HepG2 (cell line): Measurements from ENCODE around the gene FXR2. TPM values are rescaled to one million over a fixed set of nuclear protein-coding genes. Genes with fewer than 3 reads are reported as not detected.

Source experiments
- BCL6 ChIP-seq: IDR thresholded peaks from 2 replicates; pipeline ENCODE4 v1.6.1; 2016; ENCODE audit warnings: missing genetic modification reagents, missing compliant biosample characterization
- BCLAF1 ChIP-seq: fragments of 450-650 bp; IDR thresholded peaks from 2 replicates; pipeline ENCODE4 v1.6.1; 2017; ENCODE audit warnings: mild to moderate bottlenecking
- BHLHE40 ChIP-seq: IDR thresholded peaks from 2 replicates; pipeline ENCODE4 v1.6.1; 2011; ENCODE audit warnings: low read length, improper control_type of control experiment
- FOXA1 ChIP-seq, 2 experiments: fragments of 450-650 bp in 1 of 2; sonication (generic) in 1 of 2; formaldehyde crosslinking in 1 of 2; IDR thresholded peaks; 2 replicates each; pipeline versions ENCODE4 v1.4.0 to v1.6.1; 2016 to 2020; ENCODE audit warnings: missing genetic modification reagents in 1 of 2
- HOXA3 ChIP-seq: sonication (generic); formaldehyde crosslinking; IDR thresholded peaks from 2 replicates; pipeline ENCODE4 v1.5.0; 2020; ENCODE audit warnings: missing genetic modification reagents
- JDP2 ChIP-seq: sonication (generic); formaldehyde crosslinking; IDR thresholded peaks from 2 replicates; pipeline ENCODE4 v1.8.1; 2022; ENCODE audit warnings: missing genetic modification reagents, borderline replicate concordance
- KDM2A ChIP-seq: sonication (generic); formaldehyde crosslinking; IDR thresholded peaks from 2 replicates; pipeline ENCODE4 v1.4.0; 2020; ENCODE audit warnings: low read depth, missing genetic modification reagents, borderline replicate concordance
- MEF2D ChIP-seq: sonication (generic); formaldehyde crosslinking; IDR thresholded peaks from 2 replicates; pipeline ENCODE4 v1.5.1; 2020; ENCODE audit warnings: mild to moderate bottlenecking, missing genetic modification reagents
- SALL2 ChIP-seq: sonication (generic); formaldehyde crosslinking; IDR thresholded peaks from 2 replicates; pipeline ENCODE4 v1.8.1; 2023; ENCODE audit warnings: mild to moderate bottlenecking, missing genetic modification reagents, inconsistent platforms
- SOX13 ChIP-seq, 3 experiments: fragments of 450-650 bp in 1 of 3; sonication (generic) in 1 of 3; formaldehyde crosslinking in 1 of 3; IDR thresholded peaks in 2 of 3; conservative IDR thresholded peaks in 1 of 3; 2 replicates each; pipeline versions ENCODE4 v1.5.0 to v1.6.1; 2016 to 2020; ENCODE audit warnings: antibody characterized with exemption in 1 of 3, mild to moderate bottlenecking in 1 of 3, missing compliant biosample characterization in 1 of 3, missing genetic modification reagents in 1 of 3, moderate library complexity in 1 of 3
- TBX2 ChIP-seq: sonication (generic); formaldehyde crosslinking; IDR thresholded peaks from 2 replicates; pipeline ENCODE4 v1.5.0; 2020; ENCODE audit warnings: missing genetic modification reagents, mild to moderate bottlenecking, borderline replicate concordance
- THAP7 ChIP-seq: sonication (generic); formaldehyde crosslinking; IDR thresholded peaks from 2 replicates; pipeline ENCODE4 v1.8.1; 2023; ENCODE audit warnings: mild to moderate bottlenecking, missing genetic modification reagents
- TMF1 ChIP-seq: sonication (generic); formaldehyde crosslinking; IDR thresholded peaks from 2 replicates; pipeline ENCODE4 v1.8.1; 2022; ENCODE audit warnings: low read depth, missing genetic modification reagents
- YY1 ChIP-seq: IDR thresholded peaks from 2 replicates; pipeline ENCODE4 v1.6.1; 2011; ENCODE audit warnings: low read length, low read depth, moderate library complexity, mild to moderate bottlenecking; ENCODE audit not compliant: insufficient read depth, insufficient replicate concordance
- ZBTB25 ChIP-seq: IDR thresholded peaks from 2 replicates; pipeline ENCODE4 v1.6.1; 2018; ENCODE audit warnings: missing genetic modification reagents
- ZBTB7B ChIP-seq: sonication (generic); formaldehyde crosslinking; IDR thresholded peaks from 2 replicates; pipeline ENCODE4 v1.4.0; 2020; ENCODE audit warnings: missing genetic modification reagents
- ZFP37 ChIP-seq: sonication (generic); formaldehyde crosslinking; IDR thresholded peaks from 2 replicates; pipeline ENCODE4 v1.4.0; 2020; ENCODE audit warnings: missing genetic modification reagents, borderline replicate concordance
- ZIK1 ChIP-seq: sonication (generic); formaldehyde crosslinking; IDR thresholded peaks from 2 replicates; pipeline ENCODE4 v1.5.0; 2020; ENCODE audit warnings: mild to moderate bottlenecking, low read depth, missing genetic modification reagents, borderline replicate concordance
- ZNF124 ChIP-seq: sonication (generic); formaldehyde crosslinking; IDR thresholded peaks from 2 replicates; pipeline ENCODE4 v1.4.0; 2020; ENCODE audit warnings: missing genetic modification reagents
- ZNF24 ChIP-seq: fragments of 450-650 bp; IDR thresholded peaks from 2 replicates; pipeline ENCODE4 v1.6.1; 2017; ENCODE audit warnings: antibody characterized with exemption, mild to moderate bottlenecking
- ZNF260 ChIP-seq: sonication (generic); formaldehyde crosslinking; IDR thresholded peaks from 2 replicates; pipeline ENCODE4 v1.4.0; 2020; ENCODE audit warnings: missing genetic modification reagents, low read depth, mild to moderate bottlenecking, borderline replicate concordance
- ZNF264 ChIP-seq: sonication (generic); formaldehyde crosslinking; IDR thresholded peaks from 2 replicates; pipeline ENCODE4 v1.4.0; 2020; ENCODE audit warnings: missing genetic modification reagents
- ZNF335 ChIP-seq: sonication (generic); formaldehyde crosslinking; IDR thresholded peaks from 2 replicates; pipeline ENCODE4 v1.4.0; 2020; ENCODE audit warnings: missing genetic modification reagents
- ZNF740 ChIP-seq: sonication (generic); formaldehyde crosslinking; IDR thresholded peaks from 2 replicates; pipeline ENCODE4 v1.4.0; 2020; ENCODE audit warnings: missing genetic modification reagents
- polyA plus RNA-seq, 8 experiments: library from polyadenylated mRNA; depleted of rRNA in 3 of 8; stranded (reverse) in 7 of 8; unstranded in 1 of 8; fragments of >200 nt; fragmentation: Illumina TruSeq in 4 of 8; extraction: Trizol in 4 of 8; gene quantifications; 2 replicates each; pipeline versions ENCODE4 v1.2.1 to v1.2.3, GENCODE V29; 2011 to 2016; ENCODE audit warnings: low read depth in 4 of 8, missing spikeins in 1 of 8, mixed read lengths in 1 of 8; ENCODE audit not compliant: insufficient read depth in 1 of 8
- total RNA-seq, 5 experiments: library from RNA; depleted of rRNA; stranded (reverse); fragments of >200 nt; fragmentation: Illumina TruSeq; extraction: Trizol; gene quantifications; 2 replicates each; pipeline ENCODE4 v1.2.3, GENCODE V29; 2016; ENCODE audit warnings: low read depth in 1 of 5

The FXR2 gene
- total and polyA plus RNA-seq, 2 of the 13 experiments (the other 11 are each of a cell fraction or from before 2014, with no cell fraction given) = 20.9 to 24.4 TPM

- TF ChIP-seq ZFP37 (CRISPR knock-in tag) (0 out of 2 replicates have a peak, but pooled peaks have one; percentile 46), ZNF335 (CRISPR knock-in tag) (peak; percentile 87; the same call in 1 of the 2 replicates), ZIK1 (CRISPR knock-in tag) (peak; percentile 69; the same call in 1 of the 2 replicates), SALL2 (CRISPR knock-in tag) (0 out of 2 replicates have a peak, but pooled peaks have one; percentile 51), BHLHE40 (peak; percentile 99), MEF2D (CRISPR knock-in tag) (peak; percentile 49; the same call in 1 of the 2 replicates), TMF1 (CRISPR knock-in tag) (peak; percentile 40; the same call in 1 of the 2 replicates), ZNF124 (0 out of 2 replicates have a peak, but pooled peaks have one; percentile 12), SOX13 (IDR thresholded peaks at IDR 0.05) (no peak), SOX13 (CRISPR knock-in tag; conservative IDR thresholded peaks at IDR 0.05 in 1 of 2, IDR thresholded peaks at IDR 0.05 in 1 of 2) (0 out of 4 replicates have a peak, but pooled peaks of 1 of the 2 experiments have one; percentile 12), ZNF740 (CRISPR knock-in tag) (no peak), ZBTB25 (CRISPR knock-in tag) (no peak), BCLAF1 (no peak), THAP7 (CRISPR knock-in tag) (no peak), ZNF260 (no peak), ZBTB7B (CRISPR knock-in tag) (peak; percentile 33; the same call in 1 of the 2 replicates), ZNF264 (CRISPR knock-in tag) (peak; percentile 33; the same call in 1 of the 2 replicates), JDP2 (CRISPR knock-in tag) (no peak), TBX2 (CRISPR knock-in tag) (peak; percentile 93; the same call in 1 of the 2 replicates), BCL6 (CRISPR knock-in tag) (no peak), KDM2A (CRISPR knock-in tag) (peak; percentile 97; the same call in 1 of the 2 replicates), ZNF24 (no peak), FOXA1 (IDR thresholded peaks at IDR 0.05) (no peak), FOXA1 (CRISPR knock-in tag; IDR thresholded peaks at IDR 0.05) (no peak), YY1 (no peak), HOXA3 (CRISPR knock-in tag) (peak; percentile 99)
These were observed 42.4 kb downstream of the FXR2 start (continued) for GRCh38 chr17:7572338-7572587.
